ENCODE data around the gene ARHGAP26. TPM values are rescaled to one million over a fixed set of nuclear protein-coding genes. Genes with fewer than 3 reads are reported as not detected.

The ARHGAP26 gene
- total and polyA plus RNA-seq, 2 of the 4 experiments (the other 2 are of a cell fraction), result 0.54 to 0.56 TPM

DNA sequence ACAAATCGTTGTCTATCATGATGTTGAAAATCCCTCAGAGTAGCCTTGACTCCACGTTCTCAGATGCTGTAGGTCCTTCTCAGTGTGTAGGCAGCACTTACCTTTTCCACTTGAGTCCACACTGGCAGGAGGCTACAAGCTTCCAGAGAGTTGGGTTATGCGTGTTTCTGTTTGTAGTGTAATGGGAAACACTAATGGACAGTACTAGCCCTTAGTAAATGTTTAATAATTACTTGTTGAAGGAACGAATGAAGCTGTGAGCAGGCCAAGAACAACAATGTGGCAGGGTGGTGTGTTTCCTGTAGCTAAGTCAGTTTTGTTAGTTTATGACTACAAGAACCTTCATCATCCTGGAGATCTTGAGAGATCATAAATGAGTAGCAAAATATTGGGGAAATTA lies 83.5 kb downstream of the ARHGAP26 start:
- Histone ChIP-seq H3K4me1 (ENCODE audit: control insufficient read depth, insufficient read depth, low read length) (no peaks in the 10 kb centered on the region), H4K8ac (ENCODE audit: low read depth in 2 of 2, low read length in 2 of 2) (no peak overlapping the region), H3K4me2 (ENCODE audit: low read depth, low read length) (no peak overlapping the region), H2BK120ac (ENCODE audit: low read depth, low read length) (no peak overlapping the region), H2BK5ac (ENCODE audit: low read depth, low read length, poor library complexity, severe bottlenecking) (no peak overlapping the region), H3K9ac (ENCODE audit: low read depth, low read length) (no peak overlapping the region), H3K23ac (ENCODE audit: low read depth, low read length) (no peak overlapping the region), H4K5ac (ENCODE audit: low read depth, low read length) (no peak overlapping the region), H3K79me1 (ENCODE audit: low read depth in 1 of 2, low read length in 2 of 2) (no peaks in the 10 kb centered on the region), H2AK9ac (replicated peaks; ENCODE audit: low read depth, low read length, poor library complexity) (no peak overlapping the region), H3K4me3 (ENCODE audit: insufficient read depth, low read depth, low read length) (no peak overlapping the region), H3K27me3 (ENCODE audit: control insufficient read depth, insufficient read depth, low read length) (peaks cover 16% of the 10 kb centered on the region), H2BK20ac (ENCODE audit: low read depth, low read length) (no peak overlapping the region), H3K36me3 (ENCODE audit: control insufficient read depth, insufficient read depth, low read length) (no peaks in the 10 kb centered on the region), H3K27ac (ENCODE audit: insufficient read depth, low read length) (no peak overlapping the region), H4K20me1 (ENCODE audit: insufficient read depth, low read length) (no peaks in the 10 kb centered on the region), H3K4ac (ENCODE audit: low read depth, low read length) (no peak overlapping the region), H2AK5ac (ENCODE audit: low read depth, low read length) (no peak overlapping the region), H3K14ac (replicated peaks; ENCODE audit: low read depth, low read length) (no peak overlapping the region), H3K9me3 (ENCODE audit: control insufficient read depth, insufficient read depth, low read length) (no peaks in the 10 kb centered on the region), H3K18ac (ENCODE audit: low read depth, low read length) (no peak overlapping the region), H3K9me1 (ENCODE audit: insufficient read depth, low read length) (no peaks in the 10 kb centered on the region), H3K56ac (ENCODE audit: extremely low read depth, insufficient read depth, low read length) (no peak overlapping the region), H4K91ac (ENCODE audit: insufficient read depth, low read depth, low read length) (no peak overlapping the region), H2AFZ (replicated peaks; ENCODE audit: low read length, poor library complexity) (no peak overlapping the region), H2BK15ac (ENCODE audit: low read depth, low read length) (no peak overlapping the region)
- 83% methylated on average over 1 of the region's 4 CpGs; no CpG with 5 or more reads in 1 of the 2 experiments for WGBS, 2 experiments (ENCODE audit: extremely low coverage in 2 of 2, insufficient read length in 1 of 2)
- ChIA-PET CTCF (no interaction called here), POLR2A (ENCODE audit: unreplicated experiment) (no interaction called here)
- in situ Hi-C loops (cut with MboI; ENCODE audit: low sequenced_read_pairs), result no loop called here
- dilution Hi-C loops (cut with HindIII; ENCODE audit: low sequenced_read_pairs, unreplicated experiment), result no loop called here
- ATAC-seq (ENCODE audit: low read depth) (no peak), DNase-seq (no peak)
- no peak for TF ChIP-seq MAFK (IDR thresholded peaks at IDR 0.05; ENCODE audit: low read depth, low read length)
- no peak for TF ChIP-seq MAZ (IDR thresholded peaks at IDR 0.05; ENCODE audit: borderline replicate concordance, low read depth, low read length)
- TF ChIP-seq BHLHE40 (IDR thresholded peaks at IDR 0.05; ENCODE audit: low read depth, low read length), result no peak
- TF ChIP-seq, protein P1, sequence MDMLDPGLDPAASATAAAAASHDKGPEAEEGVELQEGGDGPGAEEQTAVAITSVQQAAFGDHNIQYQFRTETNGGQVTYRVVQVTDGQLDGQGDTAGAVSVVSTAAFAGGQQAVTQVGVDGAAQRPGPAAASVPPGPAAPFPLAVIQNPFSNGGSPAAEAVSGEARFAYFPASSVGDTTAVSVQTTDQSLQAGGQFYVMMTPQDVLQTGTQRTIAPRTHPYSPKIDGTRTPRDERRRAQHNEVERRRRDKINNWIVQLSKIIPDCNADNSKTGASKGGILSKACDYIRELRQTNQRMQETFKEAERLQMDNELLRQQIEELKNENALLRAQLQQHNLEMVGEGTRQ (IDR thresholded peaks at IDR 0.05; ENCODE audit: low read depth, low read length), result no peak
- TF ChIP-seq RAD21 (IDR thresholded peaks at IDR 0.05; ENCODE audit: low read length), result no peak
- no peak for TF ChIP-seq RCOR1 (IDR thresholded peaks at IDR 0.05; ENCODE audit: insufficient replicate concordance, low read length)
- TF ChIP-seq RFX5 (IDR thresholded peaks at IDR 0.05; ENCODE audit: low read depth, low read length), result no peak
- no peak for TF ChIP-seq FOS (IDR thresholded peaks at IDR 0.05; ENCODE audit: low read depth, low read length)
- TF ChIP-seq NFE2L2 (IDR thresholded peaks at IDR 0.05; ENCODE audit: low read depth, low read length), result no peak
- no peak for TF ChIP-seq CHD1 (IDR thresholded peaks at IDR 0.05; ENCODE audit: low read depth, low read length)
- no peak for TF ChIP-seq SMC3 (IDR thresholded peaks at IDR 0.05; ENCODE audit: low read depth, low read length)
- TF ChIP-seq, protein P2, sequence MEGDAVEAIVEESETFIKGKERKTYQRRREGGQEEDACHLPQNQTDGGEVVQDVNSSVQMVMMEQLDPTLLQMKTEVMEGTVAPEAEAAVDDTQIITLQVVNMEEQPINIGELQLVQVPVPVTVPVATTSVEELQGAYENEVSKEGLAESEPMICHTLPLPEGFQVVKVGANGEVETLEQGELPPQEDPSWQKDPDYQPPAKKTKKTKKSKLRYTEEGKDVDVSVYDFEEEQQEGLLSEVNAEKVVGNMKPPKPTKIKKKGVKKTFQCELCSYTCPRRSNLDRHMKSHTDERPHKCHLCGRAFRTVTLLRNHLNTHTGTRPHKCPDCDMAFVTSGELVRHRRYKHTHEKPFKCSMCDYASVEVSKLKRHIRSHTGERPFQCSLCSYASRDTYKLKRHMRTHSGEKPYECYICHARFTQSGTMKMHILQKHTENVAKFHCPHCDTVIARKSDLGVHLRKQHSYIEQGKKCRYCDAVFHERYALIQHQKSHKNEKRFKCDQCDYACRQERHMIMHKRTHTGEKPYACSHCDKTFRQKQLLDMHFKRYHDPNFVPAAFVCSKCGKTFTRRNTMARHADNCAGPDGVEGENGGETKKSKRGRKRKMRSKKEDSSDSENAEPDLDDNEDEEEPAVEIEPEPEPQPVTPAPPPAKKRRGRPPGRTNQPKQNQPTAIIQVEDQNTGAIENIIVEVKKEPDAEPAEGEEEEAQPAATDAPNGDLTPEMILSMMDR (conservative IDR thresholded peaks at IDR 0.05; ENCODE audit: low read depth, low read length), result no peak
- TF ChIP-seq MXI1 (IDR thresholded peaks at IDR 0.05; ENCODE audit: borderline replicate concordance, low read depth, low read length), result no peak
- no peak for TF ChIP-seq POLR2A (IDR thresholded peaks at IDR 0.05; ENCODE audit: low read depth, low read length)
- no peak for TF ChIP-seq CEBPB (IDR thresholded peaks at IDR 0.05; ENCODE audit: low read depth, low read length)
- TF ChIP-seq, protein P3, sequence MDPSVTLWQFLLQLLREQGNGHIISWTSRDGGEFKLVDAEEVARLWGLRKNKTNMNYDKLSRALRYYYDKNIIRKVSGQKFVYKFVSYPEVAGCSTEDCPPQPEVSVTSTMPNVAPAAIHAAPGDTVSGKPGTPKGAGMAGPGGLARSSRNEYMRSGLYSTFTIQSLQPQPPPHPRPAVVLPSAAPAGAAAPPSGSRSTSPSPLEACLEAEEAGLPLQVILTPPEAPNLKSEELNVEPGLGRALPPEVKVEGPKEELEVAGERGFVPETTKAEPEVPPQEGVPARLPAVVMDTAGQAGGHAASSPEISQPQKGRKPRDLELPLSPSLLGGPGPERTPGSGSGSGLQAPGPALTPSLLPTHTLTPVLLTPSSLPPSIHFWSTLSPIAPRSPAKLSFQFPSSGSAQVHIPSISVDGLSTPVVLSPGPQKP (IDR thresholded peaks at IDR 0.05; ENCODE audit: borderline replicate concordance, low read depth, low read length), result no peak
- intact Hi-C loops (cut with micrococcal nuclease), result no loop called here
- no TSS peak for BruUV-seq (replicated peaks)
